H9 (cell line): ENCODE results near the gene SLC4A5. TPM values are rescaled to one million over a fixed set of nuclear protein-coding genes. Genes with fewer than 3 reads are reported as not detected.
"Not testable (repeated sequence)": the region's sequence is repeated elsewhere in the genome, so short reads cannot be mapped to it uniquely, and the experiment has no call there.

Experiments
- DNase-seq: peaks from one replicate; pipeline ENCODE4 v3.0.0-alpha.2; 2017
- H2AFZ ChIP-seq: one replicate; pipeline ENCODE4 v1.6.1; 2013; ENCODE audit warnings: mild to moderate bottlenecking, low read length, control low read depth, moderate library complexity
- H2AK5ac ChIP-seq: 2 replicates; pipeline ENCODE4 v1.6.1; 2013; ENCODE audit warnings: low read length, control low read depth, mixed read lengths; ENCODE audit not compliant: insufficient read length
- H2BK120ac ChIP-seq: one replicate; pipeline ENCODE4 v1.6.1; 2013; ENCODE audit warnings: low read depth, mild to moderate bottlenecking, low read length, control low read depth, inconsistent platforms; ENCODE audit not compliant: poor library complexity, severe bottlenecking
- H2BK12ac ChIP-seq: 2 replicates; pipeline ENCODE4 v1.6.1; 2013; ENCODE audit warnings: low read length, control low read depth, mixed read lengths, low read depth; ENCODE audit not compliant: insufficient read length
- H2BK15ac ChIP-seq: 2 replicates; pipeline ENCODE4 v1.6.1; 2013; ENCODE audit warnings: low read depth, low read length, control low read depth
- H2BK20ac ChIP-seq: one replicate; pipeline ENCODE4 v1.6.1; 2013; ENCODE audit warnings: low read depth, mild to moderate bottlenecking, low read length, control low read depth, inconsistent platforms; ENCODE audit not compliant: poor library complexity, severe bottlenecking
- H2BK5ac ChIP-seq: 2 replicates; pipeline ENCODE4 v1.6.1; 2013; ENCODE audit warnings: low read length, control low read depth, mixed read lengths; ENCODE audit not compliant: insufficient read length
- H3K14ac ChIP-seq: 2 replicates; pipeline ENCODE4 v1.6.1; 2013; ENCODE audit warnings: low read length, control low read depth; ENCODE audit not compliant: insufficient read depth
- H3K18ac ChIP-seq: 2 replicates; pipeline ENCODE4 v1.6.1; 2013; ENCODE audit warnings: low read depth, mild to moderate bottlenecking, mixed read lengths, low read length, control low read depth; ENCODE audit not compliant: insufficient read length
- H3K23ac ChIP-seq: 2 replicates; pipeline ENCODE4 v1.6.1; 2013; ENCODE audit warnings: low read length, control low read depth, mixed read lengths, low read depth; ENCODE audit not compliant: insufficient read length
- H3K23me2 ChIP-seq: 2 replicates; pipeline ENCODE4 v1.6.1; 2013; ENCODE audit warnings: low read depth, mild to moderate bottlenecking, mixed read lengths, low read length, control low read depth; ENCODE audit not compliant: insufficient read length, poor library complexity, severe bottlenecking
- H3K27ac ChIP-seq: 2 replicates; pipeline ENCODE4 v1.5.1; 2013; ENCODE audit warnings: low read length, control low read depth, mixed read lengths, low read depth; ENCODE audit not compliant: insufficient read length
- H3K27me3 ChIP-seq: 2 replicates; pipeline ENCODE4 v1.6.1; 2013; ENCODE audit warnings: low read length, control low read depth, inconsistent platforms; ENCODE audit not compliant: insufficient read depth
- H3K4ac ChIP-seq: 2 replicates; pipeline ENCODE4 v1.6.1; 2013; ENCODE audit warnings: low read depth, mild to moderate bottlenecking, control low read depth, inconsistent platforms, low read length, moderate library complexity
- H3K4me1 ChIP-seq: 2 replicates; pipeline ENCODE4 v1.6.1; 2013; ENCODE audit warnings: low read length, control low read depth, inconsistent platforms; ENCODE audit not compliant: insufficient read depth
- H3K4me2 ChIP-seq: 2 replicates; pipeline ENCODE4 v1.6.1; 2013; ENCODE audit warnings: low read length, control low read depth, mixed read lengths; ENCODE audit not compliant: insufficient read length, insufficient read depth
- H3K56ac ChIP-seq: 2 replicates; pipeline ENCODE4 v1.6.1; 2013; ENCODE audit warnings: low read depth, mild to moderate bottlenecking, mixed read lengths, low read length, control low read depth; ENCODE audit not compliant: insufficient read length
- H3K79me1 ChIP-seq: 2 replicates; pipeline ENCODE4 v1.6.1; 2013; ENCODE audit warnings: low read depth, mild to moderate bottlenecking, moderate library complexity, low read length, control low read depth, inconsistent platforms; ENCODE audit not compliant: insufficient read depth, poor library complexity, severe bottlenecking
- H3K79me2 ChIP-seq: 2 replicates; pipeline ENCODE4 v1.6.1; 2013; ENCODE audit warnings: low read length, control low read depth, inconsistent platforms; ENCODE audit not compliant: insufficient read depth
- H3K9ac ChIP-seq: 2 replicates; pipeline ENCODE4 v1.6.1; 2013; ENCODE audit warnings: low read length, control low read depth, mixed read lengths; ENCODE audit not compliant: insufficient read length; ENCODE audit errors: extremely low read depth
- H3K9me3 ChIP-seq: one replicate; pipeline ENCODE4 v1.6.1; 2013; ENCODE audit warnings: low read depth, low read length, inconsistent platforms; ENCODE audit not compliant: control insufficient read depth
- H3T11ph ChIP-seq: one replicate; pipeline ENCODE4 v1.6.1; 2013; ENCODE audit warnings: mild to moderate bottlenecking, low read length, control low read depth, inconsistent platforms
- H4K20me1 ChIP-seq: one replicate; pipeline ENCODE4 v1.6.1; 2013; ENCODE audit not compliant: control insufficient read depth, insufficient read length, insufficient read depth
- H4K5ac ChIP-seq: 2 replicates; pipeline ENCODE4 v1.6.1; 2013; ENCODE audit warnings: low read depth, mild to moderate bottlenecking, mixed read lengths, low read length, control low read depth; ENCODE audit not compliant: insufficient read length
- H4K8ac ChIP-seq: replicated peaks from 2 replicates; pipeline ENCODE4 v1.6.1; 2013; ENCODE audit warnings: low read length, control low read depth, mixed read lengths, low read depth; ENCODE audit not compliant: insufficient read length
- H4K91ac ChIP-seq: 2 replicates; pipeline ENCODE4 v1.6.1; 2013; ENCODE audit warnings: low read depth, mild to moderate bottlenecking, moderate library complexity, mixed read lengths, low read length, control low read depth; ENCODE audit not compliant: insufficient read length
- H3K27ac Mint-ChIP-seq, 3 experiments: 2 replicates in 2 of 3; 3 replicates in 1 of 3; pipeline ENCODE4 v1.8.0; 2020 to 2021; ENCODE audit warnings: mixed read lengths in 3 of 3, mild to moderate bottlenecking in 1 of 3, moderate library complexity in 1 of 3
- H3K27me3 Mint-ChIP-seq: 2 replicates; pipeline ENCODE4 v1.8.0; 2021; ENCODE audit warnings: low read depth, mild to moderate bottlenecking, moderate library complexity, mixed read lengths
- H3K36me3 Mint-ChIP-seq, 3 experiments: 2 replicates in 2 of 3; 3 replicates in 1 of 3; pipeline ENCODE4 v1.8.0; 2020 to 2021; ENCODE audit warnings: low read depth in 3 of 3, mixed read lengths in 3 of 3; ENCODE audit not compliant: insufficient read depth in 1 of 3
- H3K4me1 Mint-ChIP-seq, 2 experiments: 2 replicates each; pipeline ENCODE4 v1.8.0; 2020; ENCODE audit warnings: mixed read lengths in 2 of 2
- H3K4me3 Mint-ChIP-seq, 2 experiments: 2 replicates in 1 of 2; 3 replicates in 1 of 2; pipeline ENCODE4 v1.8.0; 2020 to 2021; ENCODE audit warnings: mild to moderate bottlenecking in 2 of 2, mixed read lengths in 2 of 2, moderate library complexity in 1 of 2
- H3K9me3 Mint-ChIP-seq, 2 experiments: 2 replicates in 1 of 2; 3 replicates in 1 of 2; pipeline ENCODE4 v1.8.0; 2020; ENCODE audit warnings: mild to moderate bottlenecking in 2 of 2, mixed read lengths in 2 of 2, moderate library complexity in 1 of 2
- WGBS: extraction: QIAGEN DNeasy Blood & Tissue Kit; methylation state at CpG from one replicate; pipeline ENCODE4 v1.1.7; 2013; ENCODE audit warnings: missing lambda C conversion rate, low lambda C conversion rate, mixed read lengths; ENCODE audit not compliant: insufficient read length; ENCODE audit errors: extremely low coverage; 5-methylcytosine and 5-hydroxymethylcytosine counted together
- total RNA-seq: library from RNA; stranded (reverse); gene quantifications from 2 replicates; pipeline ENCODE4 v1.2.1, GENCODE V29; 2021
- TF ChIP-seq, protein P1 (sequence below): fragments of 200-600 bp; sonication (generic); conservative IDR thresholded peaks from 3 replicates; pipeline ENCODE4 v1.8.0; 2021; ENCODE audit warnings: antibody characterized with exemption, mild to moderate bottlenecking

The SLC4A5 gene
- total RNA-seq, 1 experiment from 2014 or later = 0.50 TPM

DNA sequence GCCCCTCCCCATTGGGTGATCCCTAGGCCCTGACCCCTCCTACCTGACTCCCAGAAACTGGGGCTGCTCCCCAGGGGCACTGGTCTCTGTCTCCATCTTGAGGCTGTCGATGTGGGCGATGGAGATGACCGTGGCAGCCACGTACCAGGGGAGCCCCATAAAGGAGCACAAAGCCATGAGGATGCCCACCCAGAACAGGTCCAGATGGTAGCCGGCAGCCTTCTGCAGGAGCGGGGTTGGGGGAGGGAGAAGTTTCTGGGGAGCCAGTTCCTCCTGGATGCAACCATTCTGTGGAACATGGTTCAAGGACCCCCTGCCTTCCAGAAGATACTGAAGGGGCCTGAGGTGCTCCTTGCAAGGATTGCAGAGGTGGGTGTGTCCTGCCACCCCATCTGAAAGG lies 110.8 kb downstream of the SLC4A5 start:
- H3K9me3 ChIP-seq = no peaks in the 10 kb centered on the region
- TF ChIP-seq, protein P1, sequence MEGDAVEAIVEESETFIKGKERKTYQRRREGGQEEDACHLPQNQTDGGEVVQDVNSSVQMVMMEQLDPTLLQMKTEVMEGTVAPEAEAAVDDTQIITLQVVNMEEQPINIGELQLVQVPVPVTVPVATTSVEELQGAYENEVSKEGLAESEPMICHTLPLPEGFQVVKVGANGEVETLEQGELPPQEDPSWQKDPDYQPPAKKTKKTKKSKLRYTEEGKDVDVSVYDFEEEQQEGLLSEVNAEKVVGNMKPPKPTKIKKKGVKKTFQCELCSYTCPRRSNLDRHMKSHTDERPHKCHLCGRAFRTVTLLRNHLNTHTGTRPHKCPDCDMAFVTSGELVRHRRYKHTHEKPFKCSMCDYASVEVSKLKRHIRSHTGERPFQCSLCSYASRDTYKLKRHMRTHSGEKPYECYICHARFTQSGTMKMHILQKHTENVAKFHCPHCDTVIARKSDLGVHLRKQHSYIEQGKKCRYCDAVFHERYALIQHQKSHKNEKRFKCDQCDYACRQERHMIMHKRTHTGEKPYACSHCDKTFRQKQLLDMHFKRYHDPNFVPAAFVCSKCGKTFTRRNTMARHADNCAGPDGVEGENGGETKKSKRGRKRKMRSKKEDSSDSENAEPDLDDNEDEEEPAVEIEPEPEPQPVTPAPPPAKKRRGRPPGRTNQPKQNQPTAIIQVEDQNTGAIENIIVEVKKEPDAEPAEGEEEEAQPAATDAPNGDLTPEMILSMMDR = no peak
- Mint-ChIP-seq H3K36me3 (no peaks in the 10 kb centered on the region), H3K9me3 (no peaks in the 10 kb centered on the region), H3K27me3 (peaks cover 21% of the 10 kb centered on the region), H3K4me3 (no peak overlapping the region), H3K4me1 (peaks cover 8 to 14% of the 10 kb centered on the region in 2 experiments), H3K27ac (no peak overlapping the region)
- no peak overlapping the region for H2BK20ac ChIP-seq
- no peak overlapping the region for H3K18ac ChIP-seq
- no peak overlapping the region for H3T11ph ChIP-seq
- H4K8ac ChIP-seq = no peak overlapping the region
- H3K79me2 ChIP-seq = no peaks in the 10 kb centered on the region
- H3K14ac ChIP-seq = no peak overlapping the region
- H3K23me2 ChIP-seq = no peaks in the 10 kb centered on the region
- H3K23ac ChIP-seq = no peak overlapping the region
- no peaks in the 10 kb centered on the region for H3K27me3 ChIP-seq
- WGBS = no CpG with 5 or more reads among the region's 6 CpGs
- H2BK5ac ChIP-seq = no peak overlapping the region
- no peak overlapping the region for H2AK5ac ChIP-seq
- no peak overlapping the region for H3K27ac ChIP-seq
- H2BK15ac ChIP-seq = no peak overlapping the region
- H4K91ac ChIP-seq = no peak overlapping the region
- H2BK12ac ChIP-seq = no peak overlapping the region
- no peak overlapping the region for H3K4ac ChIP-seq
- no peak overlapping the region for H3K4me2 ChIP-seq
- no peaks in the 10 kb centered on the region for H4K20me1 ChIP-seq
- no peak for DNase-seq
- H3K56ac ChIP-seq = no peak overlapping the region
- H2AFZ ChIP-seq = no peak overlapping the region
- no peaks in the 10 kb centered on the region for H3K79me1 ChIP-seq
- no peak overlapping the region for H3K9ac ChIP-seq
- no peaks in the 10 kb centered on the region; the same call in 1 of the 2 replicates for H3K4me1 ChIP-seq
- no peak overlapping the region for H4K5ac ChIP-seq
- no peak overlapping the region for H2BK120ac ChIP-seq

- not testable (repeated sequence) for H2BK5ac ChIP-seq, DNase-seq, H4K8ac ChIP-seq, H2BK120ac ChIP-seq, H2AK5ac ChIP-seq, H4K20me1 ChIP-seq, H3K4me1 ChIP-seq, H3K4ac ChIP-seq, H3K23me2 ChIP-seq, H3K9me3 Mint-ChIP-seq, H3K4me2 ChIP-seq, H3K27ac ChIP-seq, H3K79me2 ChIP-seq, H4K5ac ChIP-seq, H2BK20ac ChIP-seq, H3K9me3 ChIP-seq, H3K23ac ChIP-seq, H3K79me1 ChIP-seq, H2BK12ac ChIP-seq, H3K27me3 ChIP-seq, H3K9ac ChIP-seq, H3T11ph ChIP-seq, H3K14ac ChIP-seq, H3K56ac ChIP-seq, H3K4me3 Mint-ChIP-seq, H3K36me3 Mint-ChIP-seq, H2BK15ac ChIP-seq, H3K18ac ChIP-seq, H2AFZ ChIP-seq, H3K27ac Mint-ChIP-seq, H4K91ac ChIP-seq
- Mint-ChIP-seq H3K27me3 (peaks cover 18% of the 10 kb centered on the region), H3K4me1 (peaks cover 14 to 23% of the 10 kb centered on the region in 2 experiments)
- no CpG with 5 or more reads among the region's 5 CpGs for WGBS
These were observed 113.4 kb downstream of the SLC4A5 start for GRCh38 chr2:74229865-74230264.
